ENCODE results near the gene TDRD9.

Gene TDRD9

GRCh38 chr14:103908580-103908979 lies 19.7 kb upstream of the TDRD9 start:
- Histone ChIP-seq H3K4me1 (ENCODE audit: insufficient read depth, low read length, severe bottlenecking) (peaks cover 11% of the 10 kb centered on the region), H3K4me3 (ENCODE audit: low read depth, low read length, poor library complexity, severe bottlenecking) (no peak overlapping the region), H3K36me3 (ENCODE audit: insufficient read depth, low read length) (peaks cover 31% of the 10 kb centered on the region), H4K20me1 (ENCODE audit: insufficient read depth, low read length) (no peaks in the 10 kb centered on the region), H3K79me2 (ENCODE audit: insufficient read depth, low read length) (no peaks in the 10 kb centered on the region), H3K9me3 (ENCODE audit: low read length) (no peaks in the 10 kb centered on the region), H3K9me2 (ENCODE audit: low read depth, low read length) (no peaks in the 10 kb centered on the region), H3K27me3 (ENCODE audit: insufficient read depth, low read length) (no peaks in the 10 kb centered on the region), H3K4me2 (ENCODE audit: low read length) (no peak overlapping the region), H3K27ac (ENCODE audit: low read depth, low read length, poor library complexity, severe bottlenecking) (no peak overlapping the region), H2AFZ (ENCODE audit: low read length) (no peak overlapping the region), H3K9ac (ENCODE audit: low read length) (no peak overlapping the region), H3F3A (ENCODE audit: insufficient read depth, low read length) (no peaks in the 10 kb centered on the region)
- TF ChIP-seq CTCF (IDR thresholded peaks at IDR 0.05; ENCODE audit: low read length): no peak
- no peak for TF ChIP-seq EZH2 (IDR thresholded peaks at IDR 0.05; ENCODE audit: borderline replicate concordance, low read length)

GRCh38 chr14:103909531-103910261 lies 18.6 kb upstream of the TDRD9 start:
- Histone ChIP-seq H3K36me3 (ENCODE audit: insufficient read depth, low read length) (peaks cover 42% of the 10 kb centered on the region), H3K27me3 (ENCODE audit: insufficient read depth, low read length) (no peaks in the 10 kb centered on the region), H3K4me2 (ENCODE audit: low read length) (peak overlapping the region; percentile 52), H2AFZ (ENCODE audit: low read length) (peak overlapping the region; percentile 4), H3K27ac (ENCODE audit: low read depth, low read length, poor library complexity, severe bottlenecking) (no peak overlapping the region), H3K9me2 (ENCODE audit: low read depth, low read length) (no peaks in the 10 kb centered on the region), H3K4me3 (ENCODE audit: low read depth, low read length, poor library complexity, severe bottlenecking) (peak overlapping the region; percentile 34), H4K20me1 (ENCODE audit: insufficient read depth, low read length) (no peaks in the 10 kb centered on the region), H3K9ac (ENCODE audit: low read length) (peak overlapping the region; percentile 26; the same call in 1 of the 2 replicates), H3K4me1 (ENCODE audit: insufficient read depth, low read length, severe bottlenecking) (peaks cover 11% of the 10 kb centered on the region), H3K9me3 (ENCODE audit: low read length) (no peaks in the 10 kb centered on the region), H3K79me2 (ENCODE audit: insufficient read depth, low read length) (no peaks in the 10 kb centered on the region), H3F3A (ENCODE audit: insufficient read depth, low read length) (no peaks in the 10 kb centered on the region)
- TF ChIP-seq EZH2 (IDR thresholded peaks at IDR 0.05; ENCODE audit: borderline replicate concordance, low read length) (no peak), CTCF (IDR thresholded peaks at IDR 0.05; ENCODE audit: low read length) (no peak)

GRCh38 chr14:103910262-103910935 lies 17.9 kb upstream of the TDRD9 start:
- no peaks in the 10 kb centered on the region for H3K9me3 ChIP-seq (ENCODE audit: low read length)
- H3F3A ChIP-seq (ENCODE audit: insufficient read depth, low read length): no peaks in the 10 kb centered on the region
- no peaks in the 10 kb centered on the region for H3K9me2 ChIP-seq (ENCODE audit: low read depth, low read length)
- TF ChIP-seq EZH2 (IDR thresholded peaks at IDR 0.05; ENCODE audit: borderline replicate concordance, low read length): no peak
- TF ChIP-seq CTCF (IDR thresholded peaks at IDR 0.05; ENCODE audit: low read length): peak; percentile 99
- H3K9ac ChIP-seq (ENCODE audit: low read length): peak overlapping the region; percentile 26; the same call in 1 of the 2 replicates
- H3K4me1 ChIP-seq (ENCODE audit: insufficient read depth, low read length, severe bottlenecking): peaks cover 11% of the 10 kb centered on the region
- peak overlapping the region; percentile 34 for H3K4me3 ChIP-seq (ENCODE audit: low read depth, low read length, poor library complexity, severe bottlenecking)
- no peaks in the 10 kb centered on the region for H4K20me1 ChIP-seq (ENCODE audit: insufficient read depth, low read length)
- H3K79me2 ChIP-seq (ENCODE audit: insufficient read depth, low read length): no peaks in the 10 kb centered on the region
- no peaks in the 10 kb centered on the region for H3K27me3 ChIP-seq (ENCODE audit: insufficient read depth, low read length)
- no peak overlapping the region for H3K27ac ChIP-seq (ENCODE audit: low read depth, low read length, poor library complexity, severe bottlenecking)
- H2AFZ ChIP-seq (ENCODE audit: low read length): peak overlapping the region; percentile 4
- H3K4me2 ChIP-seq (ENCODE audit: low read length): peak overlapping the region; percentile 52
- H3K36me3 ChIP-seq (ENCODE audit: insufficient read depth, low read length): peaks cover 48% of the 10 kb centered on the region
